HCT116 (cell line): ENCODE results near the gene SNRNP70. TPM values are rescaled to one million over a fixed set of nuclear protein-coding genes. Genes with fewer than 3 reads are reported as not detected.

Experiments used
- ATAC-seq: fragments of 200-7000 bp; cut with Tn5 transposase; 2 replicates; pipeline ENCODE4 v1.9.1; 2020; ENCODE audit warnings: mild to moderate bottlenecking, moderate library complexity
- BruUV-seq: library from RNA; stranded (reverse); fragments of 400-500 nt; replicated peaks from 2 replicates; lab custom pipeline; 2021; lab: Mats Ljungman, UMichigan
- CTCF ChIA-PET: fragments of 300-600 bp; sonication (Branson Sonifier 250); formaldehyde crosslinking; loops from one replicate; lab custom pipeline; 2021; ENCODE audit warnings: antibody characterized with exemption; lab: Charles Lee
- POLR2A ChIA-PET: fragments of 300-600, 350-600 bp; sonication (Branson Sonifier 250); formaldehyde crosslinking; loops from one replicate; lab custom pipeline; 2021; ENCODE audit warnings: antibody characterized with exemption; lab: Charles Lee
- RAD21 ChIA-PET, 2 experiments: fragments of 300-600 bp; sonication (Branson Sonifier 250); formaldehyde crosslinking; loops; one replicate each; lab custom pipeline; 2023; ENCODE audit warnings: low total read pairs in 2 of 2; ENCODE audit not compliant: uncharacterized antibody in 2 of 2, unreplicated experiment in 2 of 2, low non-redundant PET in 1 of 2; lab: Charles Lee
- DNase-seq: peaks from one replicate; pipeline ENCODE4 v3.0.0-alpha.2; 2010; ENCODE audit warnings: low read depth, low spot score
- H2AFZ ChIP-seq: fragments of 200-600 bp; shearing (Covaris generic), sonication (generic); 2 replicates; pipeline ENCODE4 v1.6.1; 2017; ENCODE audit warnings: low read depth, mixed run types, mixed read lengths, antibody characterized with exemption, low read length; ENCODE audit not compliant: poor library complexity, severe bottlenecking
- H3K27ac ChIP-seq: 2 replicates; pipeline ENCODE4 v1.5.1; 2012; ENCODE audit warnings: low read depth, low read length
- H3K27me3 ChIP-seq: fragments of 200-600 bp; sonication (generic); 2 replicates; pipeline ENCODE4 v1.6.1; 2016; ENCODE audit warnings: mixed run types, low read length, mixed read lengths; ENCODE audit not compliant: insufficient read depth
- H3K36me3 ChIP-seq, 2 experiments: fragments of 200-500 bp in 1 of 2; fragments of 200-600 bp in 1 of 2; sonication (Bioruptor generic) in 1 of 2; sonication (generic) in 1 of 2; 2 replicates each; pipeline versions ENCODE4 v1.5.1 to v1.6.1; 2014 to 2016; ENCODE audit warnings: low read length in 2 of 2, inconsistent platforms in 1 of 2, mixed read lengths in 1 of 2, mixed run types in 1 of 2; ENCODE audit not compliant: insufficient read depth in 2 of 2, control insufficient read depth in 1 of 2
- H3K4me1 ChIP-seq, 2 experiments: fragments of 200-600 bp in 1 of 2; sonication (generic) in 1 of 2; 2 replicates each; pipeline versions ENCODE4 v1.5.1 to v1.6.1; 2012 to 2017; ENCODE audit warnings: low read length in 2 of 2, inconsistent platforms in 1 of 2, mild to moderate bottlenecking in 1 of 2, mixed read lengths in 1 of 2, mixed run types in 1 of 2, moderate library complexity in 1 of 2; ENCODE audit not compliant: insufficient read depth in 2 of 2, control insufficient read depth in 1 of 2
- H3K4me2 ChIP-seq: fragments of 200-600 bp; sonication (generic); 2 replicates; pipeline ENCODE4 v1.6.1; 2017; ENCODE audit warnings: mixed run types, low read length, mixed read lengths
- H3K4me3 ChIP-seq, 2 experiments: fragments of 200-600 bp in 1 of 2; sonication (generic) in 1 of 2; replicated peaks in 1 of 2; 2 replicates each; pipeline ENCODE4 v1.5.1; 2011 to 2016; ENCODE audit warnings: low read length in 2 of 2, control low read depth in 1 of 2, low read depth in 1 of 2, mild to moderate bottlenecking in 1 of 2, mixed read lengths in 1 of 2, mixed run types in 1 of 2
- H3K79me2 ChIP-seq: fragments of 200-600 bp; sonication (generic); 2 replicates; pipeline ENCODE4 v1.6.1; 2017; ENCODE audit warnings: mild to moderate bottlenecking, mixed run types, low read length, moderate library complexity, mixed read lengths; ENCODE audit not compliant: insufficient read depth
- H3K9ac ChIP-seq: fragments of 200-600 bp; sonication (generic); 2 replicates; pipeline ENCODE4 v1.6.1; 2016; ENCODE audit warnings: low read length, mixed read lengths
- H3K9me2 ChIP-seq: fragments of 200-600 bp; sonication (generic), shearing (Covaris generic); 2 replicates; pipeline ENCODE4 v1.6.1; 2017; ENCODE audit warnings: mixed run types, mild to moderate bottlenecking, moderate library complexity; ENCODE audit not compliant: insufficient read depth
- H3K9me3 ChIP-seq, 2 experiments: fragments of 200-500 bp in 1 of 2; fragments of 200-600 bp in 1 of 2; sonication (Bioruptor generic) in 1 of 2; sonication (generic) in 1 of 2; 2 replicates each; pipeline ENCODE4 v1.6.1; 2014 to 2017; ENCODE audit warnings: low read length in 2 of 2, mixed read lengths in 2 of 2, inconsistent platforms in 1 of 2, low read depth in 1 of 2, mild to moderate bottlenecking in 1 of 2, mixed run types in 1 of 2, moderate library complexity in 1 of 2; ENCODE audit not compliant: control insufficient read depth in 1 of 2, insufficient read depth in 1 of 2
- H4K20me1 ChIP-seq: fragments of 200-600 bp; sonication (generic), shearing (Covaris generic); 2 replicates; pipeline ENCODE4 v1.6.1; 2017; ENCODE audit warnings: mixed run types, mild to moderate bottlenecking, moderate library complexity; ENCODE audit not compliant: insufficient read depth
- CEBPB ChIP-seq: IDR thresholded peaks from 2 replicates; pipeline ENCODE4 v1.6.1; 2012; ENCODE audit warnings: low read depth
- CTCF ChIP-seq, 3 experiments: fragments of 200-600 bp in 1 of 3; sonication (generic) in 1 of 3; IDR thresholded peaks in 2 of 3; conservative IDR thresholded peaks in 1 of 3; 2 replicates each; pipeline ENCODE4 v1.5.1; 2012 to 2017; ENCODE audit warnings: low read depth in 2 of 3, low read length in 2 of 3, antibody characterized with exemption in 1 of 3, borderline replicate concordance in 1 of 3, control low read depth in 1 of 3, mild to moderate bottlenecking in 1 of 3, mixed read lengths in 1 of 3, mixed run types in 1 of 3, moderate library complexity in 1 of 3; ENCODE audit not compliant: insufficient read depth in 1 of 3
- EZH2phosphoT487 ChIP-seq: fragments of 200-600 bp; IDR thresholded peaks from 2 replicates; pipeline ENCODE4 v1.6.1; 2018; ENCODE audit warnings: antibody characterized with exemption, borderline replicate concordance
- JUND ChIP-seq: IDR thresholded peaks from 2 replicates; pipeline ENCODE4 v1.6.1; 2012
- MAX ChIP-seq: IDR thresholded peaks from 2 replicates; pipeline ENCODE4 v1.6.1; 2012
- REST ChIP-seq: IDR thresholded peaks from 2 replicates; pipeline ENCODE4 v1.6.1; 2012; ENCODE audit warnings: low read depth
- SP1 ChIP-seq: IDR thresholded peaks from 2 replicates; pipeline ENCODE4 v1.6.1; 2012; ENCODE audit warnings: low read depth
- intact Hi-C: fragments of 100-400 bp; cut with micrococcal nuclease; formaldehyde crosslinking; loops from 2 replicates; pipeline ENCODE4 v1.10.0; 2022
- total RNA-seq: library from RNA; stranded (reverse); gene quantifications from one replicate; pipeline ENCODE4 v1.2.1, GENCODE V29; 2021; ENCODE audit not compliant: unreplicated experiment

SNRNP70 gene
- total RNA-seq, 1 experiment from 2014 or later, result 236 TPM

GRCh38 chr19:49152119-49152550 is 66.9 kb downstream of the SNRNP70 start:
- ChIA-PET CTCF (interaction anchor here (0.7 to 2.1 kb wide), 1 partner anchor 47 kb away, joined by 3 to 13 read pairs; no protein-coding TSS in a partner anchor), RAD21 (interaction anchor here in 1 of 2 experiments (0.6 kb wide), 1 partner anchor 24 kb away, joined by 5 read pairs; no protein-coding TSS in a partner anchor), POLR2A (no interaction called here)
- H3K4me2 ChIP-seq, result peak overlapping the region; percentile 99
- H3K4me1 ChIP-seq, result peaks cover 19 to 50% of the 10 kb centered on the region in 2 experiments
- no peaks in the 10 kb centered on the region for H4K20me1 ChIP-seq
- H3K79me2 ChIP-seq, result no peaks in the 10 kb centered on the region
- no peak overlapping the region for H3K9ac ChIP-seq
- no peak for TF ChIP-seq SP1
- TF ChIP-seq CTCF (IDR thresholded peaks at IDR 0.05 in 2 of 3, conservative IDR thresholded peaks at IDR 0.05 in 1 of 3; ENCODE audit: borderline replicate concordance in 1 of 3, insufficient read depth in 1 of 3, low read depth in 2 of 3, low read length in 2 of 3), result no peak
- no peak for TF ChIP-seq CEBPB
- TF ChIP-seq MAX, result no peak
- no peak for TF ChIP-seq JUND
- no peak for TF ChIP-seq EZH2phosphoT487
- no peak for TF ChIP-seq REST
- H2AFZ ChIP-seq, result no peak overlapping the region
- H3K4me3 ChIP-seq, result no peak overlapping the region
- intact Hi-C loops, result no loop called here
- H3K9me3 ChIP-seq, result no peaks in the 10 kb centered on the region
- BruUV-seq, result no TSS peak
- ATAC-seq, result no peak
- H3K36me3 ChIP-seq, result no peaks in the 10 kb centered on the region
- DNase-seq, result no peak
- H3K9me2 ChIP-seq, result no peaks in the 10 kb centered on the region
- no peak overlapping the region; the same call in 1 of the 2 replicates for H3K27ac ChIP-seq
- H3K27me3 ChIP-seq, result no peaks in the 10 kb centered on the region
